SK-N-MC (cell line): ENCODE data around the gene GRAMD4.

Experiments used
- EZH2 ChIP-seq: fragments of 200-600 bp; sonication (generic); IDR thresholded peaks from one replicate; pipeline ENCODE4 v1.6.1; 2017; ENCODE audit warnings: antibody characterized with exemption
- POLR2AphosphoS5 ChIP-seq: IDR thresholded peaks from 2 replicates; pipeline ENCODE4 v1.6.1; 2012; ENCODE audit warnings: mild to moderate bottlenecking, low read depth, low read length, borderline replicate concordance

GRCh38 chr22:46627806-46628482 is 7.8 kb downstream of the GRAMD4 start:
- no peak for TF ChIP-seq EZH2
- TF ChIP-seq POLR2AphosphoS5 = no peak
